ENCODE results near the gene KIF12. TPM values are rescaled to one million over a fixed set of nuclear protein-coding genes. Genes with fewer than 3 reads are reported as not detected.

KIF12 gene
- total and polyA plus RNA-seq, 9 donors: 0.05 to 7.2 (median 0.30) TPM

- Histone ChIP-seq H3K27me3 (ENCODE audit: control insufficient read depth, insufficient read depth, low read length) (no peaks in the 10 kb centered on the region), H3K36me3 (ENCODE audit: control insufficient read depth, insufficient read depth, low read length) (peaks cover 38% of the 10 kb centered on the region), H3K4me1 (ENCODE audit: control insufficient read depth, insufficient read depth, low read length) (peaks cover 22% of the 10 kb centered on the region), H3K27ac (ENCODE audit: low read length) (no peak overlapping the region), H3K4me3 (ENCODE audit: low read length) (no peak overlapping the region), H3K9me3 (replicated peaks; ENCODE audit: control insufficient read depth, low read depth, low read length) (no peaks in the 10 kb centered on the region)
- DNase-seq: no peak
- WGBS (ENCODE audit: insufficient coverage): 89% methylated on average over 17 of the region's 18 CpGs
These were observed 44.0 kb downstream of the KIF12 start for GRCh38 chr9:114055061-114055460.

- WGBS (ENCODE audit: insufficient coverage): 83% methylated on average over 5 of the region's 10 CpGs
- H3K4me1 ChIP-seq (ENCODE audit: control insufficient read depth, insufficient read depth, low read length): peaks cover 14% of the 10 kb centered on the region
- H3K27ac ChIP-seq (ENCODE audit: low read length): no peak overlapping the region
- no peak for DNase-seq
- H3K36me3 ChIP-seq (ENCODE audit: control insufficient read depth, insufficient read depth, low read length): peaks cover 45% of the 10 kb centered on the region
- no peaks in the 10 kb centered on the region for H3K9me3 ChIP-seq (replicated peaks; ENCODE audit: control insufficient read depth, low read depth, low read length)
- no peaks in the 10 kb centered on the region for H3K27me3 ChIP-seq (ENCODE audit: control insufficient read depth, insufficient read depth, low read length)
- no peak overlapping the region for H3K4me3 ChIP-seq (ENCODE audit: low read length)
These were observed 44.9 kb downstream of the KIF12 start for GRCh38 chr9:114054191-114054690.

GRCh38 chr9:114053246-114054005, 45.7 kb downstream of the KIF12 start:
- Histone ChIP-seq H3K27ac (ENCODE audit: low read length) (no peak overlapping the region), H3K27me3 (ENCODE audit: control insufficient read depth, insufficient read depth, low read length) (no peaks in the 10 kb centered on the region), H3K9me3 (replicated peaks; ENCODE audit: control insufficient read depth, low read depth, low read length) (no peaks in the 10 kb centered on the region), H3K4me1 (ENCODE audit: control insufficient read depth, insufficient read depth, low read length) (peaks cover 6% of the 10 kb centered on the region), H3K4me3 (ENCODE audit: low read length) (no peak overlapping the region), H3K36me3 (ENCODE audit: control insufficient read depth, insufficient read depth, low read length) (peaks cover 53% of the 10 kb centered on the region)
- DNase-seq: no peak
- WGBS (ENCODE audit: insufficient coverage): 92% methylated on average over 6 of the region's 8 CpGs

- Histone ChIP-seq H3K4me1 (ENCODE audit: control insufficient read depth, insufficient read depth, low read length) (no peaks in the 10 kb centered on the region), H3K27me3 (ENCODE audit: control insufficient read depth, insufficient read depth, low read length) (no peaks in the 10 kb centered on the region), H3K36me3 (ENCODE audit: control insufficient read depth, insufficient read depth, low read length) (peaks cover 61% of the 10 kb centered on the region), H3K4me3 (ENCODE audit: low read length) (no peak overlapping the region), H3K9me3 (replicated peaks; ENCODE audit: control insufficient read depth, low read depth, low read length) (no peaks in the 10 kb centered on the region), H3K27ac (ENCODE audit: low read length) (no peak overlapping the region)
- 100% methylated on average over 3 of the region's 7 CpGs for WGBS (ENCODE audit: insufficient coverage)
- DNase-seq: no peak
These were observed 47.4 kb downstream of the KIF12 start for GRCh38 chr9:114051706-114052105.

- 88% methylated on average over 10 of the region's 15 CpGs for WGBS (ENCODE audit: insufficient coverage)
- no peak for DNase-seq
- no peak overlapping the region for H3K4me3 ChIP-seq (ENCODE audit: low read length)
- no peaks in the 10 kb centered on the region for H3K9me3 ChIP-seq (replicated peaks; ENCODE audit: control insufficient read depth, low read depth, low read length)
- no peaks in the 10 kb centered on the region for H3K27me3 ChIP-seq (ENCODE audit: control insufficient read depth, insufficient read depth, low read length)
- no peak overlapping the region for H3K27ac ChIP-seq (ENCODE audit: low read length)
- peaks cover 61% of the 10 kb centered on the region for H3K36me3 ChIP-seq (ENCODE audit: control insufficient read depth, insufficient read depth, low read length)
- no peaks in the 10 kb centered on the region for H3K4me1 ChIP-seq (ENCODE audit: control insufficient read depth, insufficient read depth, low read length)
These were observed 47.8 kb downstream of the KIF12 start for GRCh38 chr9:114051281-114051680.

GRCh38 chr9:114050646-114051045, 48.4 kb downstream of the KIF12 start:
- H3K4me1 ChIP-seq (ENCODE audit: control insufficient read depth, insufficient read depth, low read length): no peaks in the 10 kb centered on the region
- H3K27me3 ChIP-seq (ENCODE audit: control insufficient read depth, insufficient read depth, low read length): no peaks in the 10 kb centered on the region
- no peak overlapping the region for H3K27ac ChIP-seq (ENCODE audit: low read length)
- no peak for DNase-seq
- no peak overlapping the region for H3K4me3 ChIP-seq (ENCODE audit: low read length)
- peaks cover 61% of the 10 kb centered on the region for H3K36me3 ChIP-seq (ENCODE audit: control insufficient read depth, insufficient read depth, low read length)
- 80% methylated on average over 2 of the region's 6 CpGs for WGBS (ENCODE audit: insufficient coverage)
- no peaks in the 10 kb centered on the region for H3K9me3 ChIP-seq (replicated peaks; ENCODE audit: control insufficient read depth, low read depth, low read length)

GRCh38 chr9:114050226-114050568, 48.9 kb downstream of the KIF12 start:
- no peak overlapping the region for H3K27ac ChIP-seq (ENCODE audit: low read length)
- no peak for DNase-seq
- H3K27me3 ChIP-seq (ENCODE audit: control insufficient read depth, insufficient read depth, low read length): no peaks in the 10 kb centered on the region
- peaks cover 2% of the 10 kb centered on the region for H3K9me3 ChIP-seq (replicated peaks; ENCODE audit: control insufficient read depth, low read depth, low read length)
- no CpG with 5 or more reads among the region's 11 CpGs for WGBS (ENCODE audit: insufficient coverage)
- peaks cover 61% of the 10 kb centered on the region for H3K36me3 ChIP-seq (ENCODE audit: control insufficient read depth, insufficient read depth, low read length)
- no peaks in the 10 kb centered on the region for H3K4me1 ChIP-seq (ENCODE audit: control insufficient read depth, insufficient read depth, low read length)
- H3K4me3 ChIP-seq (ENCODE audit: low read length): no peak overlapping the region

- DNase-seq: no peak
- Histone ChIP-seq H3K9me3 (replicated peaks; ENCODE audit: control insufficient read depth, low read depth, low read length) (peaks cover 2% of the 10 kb centered on the region), H3K4me1 (ENCODE audit: control insufficient read depth, insufficient read depth, low read length) (no peaks in the 10 kb centered on the region), H3K36me3 (ENCODE audit: control insufficient read depth, insufficient read depth, low read length) (peaks cover 61% of the 10 kb centered on the region), H3K27ac (ENCODE audit: low read length) (no peak overlapping the region), H3K4me3 (ENCODE audit: low read length) (no peak overlapping the region), H3K27me3 (ENCODE audit: control insufficient read depth, insufficient read depth, low read length) (no peaks in the 10 kb centered on the region)
- WGBS (ENCODE audit: insufficient coverage): 96% methylated on average over 36 of the region's 40 CpGs
These were observed 49.5 kb downstream of the KIF12 start for GRCh38 chr9:114049441-114050225.

- no peaks in the 10 kb centered on the region for H3K27me3 ChIP-seq (ENCODE audit: control insufficient read depth, insufficient read depth, low read length)
- no peak overlapping the region for H3K27ac ChIP-seq (ENCODE audit: low read length)
- no peak for DNase-seq
- H3K4me1 ChIP-seq (ENCODE audit: control insufficient read depth, insufficient read depth, low read length): no peaks in the 10 kb centered on the region
- peaks cover 55% of the 10 kb centered on the region for H3K36me3 ChIP-seq (ENCODE audit: control insufficient read depth, insufficient read depth, low read length)
- WGBS (ENCODE audit: insufficient coverage): 97% methylated on average over 43 of the region's 44 CpGs
- peaks cover 2% of the 10 kb centered on the region for H3K9me3 ChIP-seq (replicated peaks; ENCODE audit: control insufficient read depth, low read depth, low read length)
- H3K4me3 ChIP-seq (ENCODE audit: low read length): no peak overlapping the region
These were observed 50.3 kb downstream of the KIF12 start for GRCh38 chr9:114048533-114049415.

GRCh38 chr9:114047717-114048116, 51.4 kb downstream of the KIF12 start:
- DNase-seq: no peak
- peaks cover 2% of the 10 kb centered on the region for H3K9me3 ChIP-seq (replicated peaks; ENCODE audit: control insufficient read depth, low read depth, low read length)
- H3K27me3 ChIP-seq (ENCODE audit: control insufficient read depth, insufficient read depth, low read length): no peaks in the 10 kb centered on the region
- H3K36me3 ChIP-seq (ENCODE audit: control insufficient read depth, insufficient read depth, low read length): peaks cover 47% of the 10 kb centered on the region
- H3K4me1 ChIP-seq (ENCODE audit: control insufficient read depth, insufficient read depth, low read length): no peaks in the 10 kb centered on the region
- 92% methylated on average over 2 of the region's 3 CpGs for WGBS (ENCODE audit: insufficient coverage)
- H3K27ac ChIP-seq (ENCODE audit: low read length): no peak overlapping the region
- no peak overlapping the region for H3K4me3 ChIP-seq (ENCODE audit: low read length)

All from muscle of leg (tissue), 11 donors.